Smooth muscle cell (in vitro differentiated cells): ENCODE data around the gene HERPUD2. TPM values are rescaled to one million over a fixed set of nuclear protein-coding genes. Genes with fewer than 3 reads are reported as not detected.

Source experiments
- DNase-seq: peaks from one replicate; lab custom pipeline; 2025; ENCODE audit not compliant: unreplicated experiment; lab: John Stamatoyannopoulos, UW
- H2AFZ ChIP-seq: fragments of 200-600 bp; sonication (generic); 2 replicates; pipeline ENCODE4 v1.6.0; 2016; ENCODE audit warnings: antibody characterized with exemption, low read depth, mild to moderate bottlenecking
- H3F3A ChIP-seq: fragments of 200-600 bp; sonication (generic); 2 replicates; pipeline ENCODE4 v1.6.0; 2017; ENCODE audit warnings: antibody characterized with exemption, low read depth
- H3K27ac ChIP-seq: fragments of 200-600 bp; sonication (generic); 2 replicates; pipeline ENCODE4 v1.5.1; 2016; ENCODE audit warnings: low read depth, mild to moderate bottlenecking
- H3K27me3 ChIP-seq: fragments of 200-600 bp; sonication (generic); 2 replicates; pipeline ENCODE4 v1.6.1; 2016; ENCODE audit warnings: low read depth, mild to moderate bottlenecking
- H3K36me3 ChIP-seq: fragments of 200-600 bp; sonication (generic); 2 replicates; pipeline ENCODE4 v1.5.1; 2016; ENCODE audit warnings: low read depth
- H3K4me1 ChIP-seq: fragments of 200-600 bp; sonication (generic); 2 replicates; pipeline ENCODE4 v1.5.1; 2016; ENCODE audit warnings: low read depth
- H3K4me2 ChIP-seq: fragments of 200-600 bp; sonication (generic); 2 replicates; pipeline ENCODE4 v1.6.0; 2016; ENCODE audit warnings: mild to moderate bottlenecking
- H3K4me3 ChIP-seq: fragments of 200-600 bp; sonication (generic); 2 replicates; pipeline ENCODE4 v1.5.1; 2016; ENCODE audit warnings: mild to moderate bottlenecking
- H3K79me2 ChIP-seq: fragments of 200-600 bp; sonication (generic); 2 replicates; pipeline ENCODE4 v1.6.0; 2016; ENCODE audit warnings: low read depth, mild to moderate bottlenecking
- H3K9ac ChIP-seq: fragments of 200-600 bp; sonication (generic); 2 replicates; pipeline ENCODE4 v1.6.0; 2016; ENCODE audit warnings: low read depth
- H3K9me3 ChIP-seq: fragments of 200-600 bp; sonication (generic); replicated peaks from 2 replicates; pipeline ENCODE4 v1.5.1; 2016; ENCODE audit warnings: low read depth
- H4K20me1 ChIP-seq: fragments of 200-600 bp; sonication (generic); 2 replicates; pipeline ENCODE4 v1.6.0; 2016; ENCODE audit warnings: low read depth
- CTCF ChIP-seq: fragments of 200-600 bp; sonication (generic); IDR thresholded peaks from 2 replicates; pipeline ENCODE4 v1.5.1; 2017; ENCODE audit warnings: borderline replicate concordance, mild to moderate bottlenecking, antibody characterized with exemption; ENCODE audit not compliant: insufficient read depth, poor library complexity, severe bottlenecking
- WGBS: methylation state at CpG from one replicate; pipeline ENCODE4 v1.1.7; 2016; ENCODE audit warnings: low lambda C conversion rate; 5-methylcytosine and 5-hydroxymethylcytosine counted together
- polyA plus RNA-seq: library from polyadenylated mRNA; unstranded; fragments of >200 nt; fragmentation: Nextera tagmentation; extraction: Ambion mirVana; gene quantifications from 2 replicates; pipeline ENCODE4 v1.2.1, GENCODE V29; 2016
- total RNA-seq: library from RNA; depleted of rRNA; stranded (reverse); fragments of >200 nt; gene quantifications from 2 replicates; pipeline ENCODE4 v1.2.3, GENCODE V29; 2014

Gene HERPUD2
- total and polyA plus RNA-seq, 2 experiments from 2014 or later, result 23.2 to 28.1 TPM

- no peak for DNase-seq
- Histone ChIP-seq H3K4me2 (no peak overlapping the region), H3F3A (no peaks in the 10 kb centered on the region), H2AFZ (no peak overlapping the region), H3K4me1 (no peaks in the 10 kb centered on the region), H3K4me3 (no peak overlapping the region), H3K9me3 (no peaks in the 10 kb centered on the region), H3K79me2 (no peaks in the 10 kb centered on the region), H3K9ac (no peak overlapping the region), H4K20me1 (no peaks in the 10 kb centered on the region), H3K27ac (no peak overlapping the region), H3K36me3 (no peaks in the 10 kb centered on the region), H3K27me3 (no peaks in the 10 kb centered on the region)
- 44% methylated on average over 1 of the region's 1 CpG for WGBS
- TF ChIP-seq CTCF, result no peak
Observed at GRCh38 chr7:35605760-35606159, 89.2 kb downstream of the HERPUD2 start.

DNA sequence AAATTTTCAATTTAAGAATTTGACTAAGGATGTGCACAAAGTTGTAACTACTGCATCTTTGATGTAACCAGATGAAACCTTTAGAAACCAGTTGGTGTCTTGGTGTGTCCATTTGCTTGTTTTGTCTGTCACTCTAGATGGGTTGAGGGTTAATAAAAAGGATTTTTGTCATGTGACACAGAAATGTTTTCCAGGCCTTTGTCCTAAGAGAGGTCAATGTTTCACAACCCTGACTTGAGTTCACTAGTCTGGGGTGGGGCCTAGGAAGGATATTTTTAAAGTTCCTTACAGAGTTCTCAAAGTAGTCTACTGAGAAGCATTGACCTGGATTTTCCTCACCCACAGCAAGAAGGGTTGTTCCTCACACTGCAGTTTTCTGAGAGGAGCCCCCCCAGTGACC lies 90.3 kb downstream of the HERPUD2 start:
- no peak for TF ChIP-seq CTCF
- no peaks in the 10 kb centered on the region for H3K36me3 ChIP-seq
- no peak overlapping the region for H3K4me3 ChIP-seq
- H3K79me2 ChIP-seq, result no peaks in the 10 kb centered on the region
- no peaks in the 10 kb centered on the region for H4K20me1 ChIP-seq
- H3K27me3 ChIP-seq, result no peaks in the 10 kb centered on the region
- H3F3A ChIP-seq, result no peaks in the 10 kb centered on the region
- H3K27ac ChIP-seq, result no peak overlapping the region
- no peak overlapping the region for H2AFZ ChIP-seq
- DNase-seq, result no peak
- no peaks in the 10 kb centered on the region for H3K4me1 ChIP-seq
- no peak overlapping the region for H3K9ac ChIP-seq
- no peak overlapping the region for H3K4me2 ChIP-seq
- H3K9me3 ChIP-seq, result no peaks in the 10 kb centered on the region

- Histone ChIP-seq H3K4me2 (no peak overlapping the region), H4K20me1 (no peaks in the 10 kb centered on the region), H3K4me3 (no peak overlapping the region), H3K9ac (no peak overlapping the region), H3K27ac (no peak overlapping the region), H3K9me3 (no peaks in the 10 kb centered on the region), H3K27me3 (no peaks in the 10 kb centered on the region), H3F3A (no peaks in the 10 kb centered on the region), H3K36me3 (no peaks in the 10 kb centered on the region), H3K4me1 (no peaks in the 10 kb centered on the region), H2AFZ (no peak overlapping the region), H3K79me2 (no peaks in the 10 kb centered on the region)
- DNase-seq, result no peak
- 93% methylated on average over 1 of the region's 1 CpG for WGBS
- no peak for TF ChIP-seq CTCF
Observed at GRCh38 chr7:35599645-35600044, 95.3 kb downstream of the HERPUD2 start.

DNA sequence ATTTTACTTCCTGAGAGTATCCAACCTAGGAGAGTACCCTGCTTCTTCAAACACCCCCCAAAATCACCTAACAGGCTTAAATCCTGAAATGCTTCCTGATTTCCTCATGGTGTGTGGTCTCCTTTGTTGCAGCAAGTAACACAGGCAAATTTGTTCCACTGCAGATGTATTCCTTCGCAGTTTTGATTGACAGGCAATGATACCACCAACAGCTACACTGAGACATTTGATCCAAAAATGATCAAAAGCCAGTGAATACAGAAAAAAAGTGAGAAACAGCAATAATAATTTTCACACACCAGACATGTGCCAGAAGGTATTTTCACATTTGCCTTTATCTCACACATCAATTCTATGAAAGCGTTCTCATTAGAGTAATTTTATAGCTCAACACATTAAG lies 95.9 kb downstream of the HERPUD2 start:
- Histone ChIP-seq H4K20me1 (no peaks in the 10 kb centered on the region), H3F3A (no peaks in the 10 kb centered on the region), H3K27me3 (no peaks in the 10 kb centered on the region), H3K27ac (no peak overlapping the region), H3K4me3 (no peak overlapping the region), H2AFZ (no peak overlapping the region), H3K9me3 (no peaks in the 10 kb centered on the region), H3K36me3 (no peaks in the 10 kb centered on the region), H3K9ac (no peak overlapping the region), H3K79me2 (no peaks in the 10 kb centered on the region), H3K4me1 (no peaks in the 10 kb centered on the region), H3K4me2 (no peak overlapping the region)
- TF ChIP-seq CTCF, result no peak
- 96% methylated on average over 2 of the region's 2 CpGs for WGBS
- DNase-seq, result no peak
